GM18867 (cell line): ENCODE data around the gene ZNF121.
A peak's percentile ranks its signal among the peaks of the same experiment; 100 is the strongest.
"Not testable (repeated sequence)": the region's sequence is repeated elsewhere in the genome, so short reads cannot be mapped to it uniquely, and the experiment has no call there.

Experiments
- ATAC-seq: cut with Tn5 transposase; IDR thresholded peaks from one replicate; pipeline ENCODE4 v1.9.1; 2021; ENCODE audit warnings: mild to moderate bottlenecking, moderate library complexity; ENCODE audit not compliant: unreplicated experiment

ZNF121 gene

GRCh38 chr19:9584073-9584833 lies at the start of gene ZNF121:
TSS of gene ZNF121 (minus strand) at chr19:9584504. CDS start at chr19:9568097, 16,407 bp downstream.
- peak; percentile 86 for ATAC-seq

GRCh38 chr19:9627856-9628255 lies 43.6 kb upstream of the ZNF121 start:
- no peak for ATAC-seq

GRCh38 chr19:9622531-9622930 lies 38.2 kb upstream of the ZNF121 start:
- no peak for ATAC-seq

GRCh38 chr19:9621156-9622037 lies 37.1 kb upstream of the ZNF121 start, which contains the start of gene ZNF561:
TSS of gene ZNF561 (minus strand) at chr19:9621232. CDS start at chr19:9619456, 1,776 bp downstream.
- peak; percentile 85 for ATAC-seq

- no peak for ATAC-seq
These were observed 36.5 kb upstream of the ZNF121 start for GRCh38 chr19:9620842-9621155.

GRCh38 chr19:9615844-9616243 lies 31.5 kb upstream of the ZNF121 start:
- ATAC-seq, result no peak

GRCh38 chr19:9610484-9611113 lies 26.3 kb upstream of the ZNF121 start:
- ATAC-seq, result no peak

- no peak for ATAC-seq
These were observed 24.6 kb upstream of the ZNF121 start for GRCh38 chr19:9608912-9609311.

- ATAC-seq, result no peak
These were observed 12.7 kb upstream of the ZNF121 start for GRCh38 chr19:9597027-9597426.

GRCh38 chr19:9586764-9587163 lies 2.5 kb upstream of the ZNF121 start:
- ATAC-seq, result no peak

GRCh38 chr19:9582081-9582725 lies 2.1 kb downstream of the ZNF121 start:
- ATAC-seq, result not testable (repeated sequence)

- no peak for ATAC-seq
These were observed 3.6 kb downstream of the ZNF121 start for GRCh38 chr19:9580728-9581127.

GRCh38 chr19:9570255-9570654 lies 14.0 kb downstream of the ZNF121 start:
- ATAC-seq, result no peak

GRCh38 chr19:9566729-9567128 lies 17.6 kb downstream of the ZNF121 start:
- no peak for ATAC-seq

GRCh38 chr19:9565900-9566705 lies 18.2 kb downstream of the ZNF121 start:
- no peak for ATAC-seq

- no peak for ATAC-seq
These were observed 31.6 kb downstream of the ZNF121 start for GRCh38 chr19:9552536-9553274.

- no peak for ATAC-seq
These were observed 36.4 kb downstream of the ZNF121 start for GRCh38 chr19:9547870-9548269.

GRCh38 chr19:9541281-9541680 lies 43.0 kb downstream of the ZNF121 start:
- ATAC-seq, result not testable (repeated sequence)

GRCh38 chr19:9539921-9540320 lies 44.4 kb downstream of the ZNF121 start:
- not testable (repeated sequence) for ATAC-seq
